HEK293 (cell line): Measurements from ENCODE around the gene LFNG.
A peak's percentile ranks its signal among the peaks of the same experiment; 100 is the strongest.

Source experiments
- CTCF ChIA-PET: fragments of 350-600 bp; formaldehyde crosslinking; extraction: SDS; loops from one replicate; lab custom pipeline; 2021; ENCODE audit warnings: antibody characterized with exemption; lab: Yijun Ruan, JAX
- POLR2A ChIA-PET: fragments of 300-600 bp; formaldehyde crosslinking; extraction: SDS; loops from one replicate; lab custom pipeline; 2020; ENCODE audit warnings: antibody characterized with exemption, inconsistent platforms; lab: Yijun Ruan, JAX
- H3K27ac ChIP-seq: fragments of 200-500 bp; sonication (Bioruptor generic); 2 replicates; pipeline ENCODE4 v1.5.1; 2014; ENCODE audit warnings: low read depth, low read length, control low read depth, inconsistent platforms; ENCODE audit errors: extremely low read depth
- H3K36me3 ChIP-seq, 2 experiments: fragments of 200-500 bp in 1 of 2; sonication (Bioruptor generic) in 1 of 2; 1 replicate in 1 of 2; 2 replicates in 1 of 2; pipeline ENCODE4 v1.5.1; 2014 to 2017; ENCODE audit warnings: inconsistent platforms in 2 of 2, low read length in 2 of 2; ENCODE audit not compliant: control insufficient read depth in 2 of 2, insufficient read depth in 1 of 2
- H3K4me1 ChIP-seq: fragments of 200-500 bp; sonication (Bioruptor generic); 2 replicates; pipeline ENCODE4 v1.5.1; 2014; ENCODE audit warnings: mild to moderate bottlenecking, low read length, inconsistent platforms; ENCODE audit not compliant: control insufficient read depth, insufficient read depth
- H3K4me3 ChIP-seq: 2 replicates; pipeline ENCODE4 v1.5.1; 2011; ENCODE audit warnings: low read depth, mild to moderate bottlenecking, control low read depth, low read length, moderate library complexity
- H3K9me3 ChIP-seq: fragments of 200-500 bp; sonication (Bioruptor generic); 2 replicates; pipeline ENCODE4 v1.5.1; 2014; ENCODE audit warnings: low read depth, low read length, inconsistent platforms; ENCODE audit not compliant: control insufficient read depth, insufficient read depth
- GLI2 ChIP-seq: fragments of 450-650 bp; formaldehyde crosslinking; IDR thresholded peaks from 2 replicates; pipeline ENCODE4; 2017; ENCODE audit warnings: missing biosample characterization, missing genetic modification characterization, low read depth, borderline replicate concordance
- GLIS1 ChIP-seq: fragments of 450-650 bp; formaldehyde crosslinking; IDR thresholded peaks from 2 replicates; pipeline ENCODE4 v1.5.1; 2016; ENCODE audit warnings: missing biosample characterization, missing genetic modification characterization
- GLIS2 ChIP-seq: fragments of 450-650 bp; formaldehyde crosslinking; IDR thresholded peaks from 2 replicates; pipeline ENCODE4 v1.5.1; 2016; ENCODE audit warnings: missing biosample characterization, missing genetic modification characterization
- KLF8 ChIP-seq: fragments of 450-650 bp; formaldehyde crosslinking; IDR thresholded peaks from 2 replicates; pipeline ENCODE4 v1.5.1; 2016; ENCODE audit warnings: missing biosample characterization, missing genetic modification characterization
- SETDB1 ChIP-seq: IDR thresholded peaks from one replicate; pipeline ENCODE4 v1.6.1; 2017; ENCODE audit warnings: mild to moderate bottlenecking, low read length, moderate library complexity, mixed read lengths; ENCODE audit not compliant: insufficient read length
- TSHZ1 ChIP-seq: fragments of 450-650 bp; formaldehyde crosslinking; IDR thresholded peaks from 2 replicates; pipeline ENCODE4 v1.5.1; 2016; ENCODE audit warnings: missing biosample characterization, missing genetic modification characterization, borderline replicate concordance
- ZBTB17 ChIP-seq: fragments of 450-650 bp; formaldehyde crosslinking; IDR thresholded peaks from 2 replicates; pipeline ENCODE4 v1.5.1; 2016; ENCODE audit warnings: missing biosample characterization, missing genetic modification characterization
- ZNF23 ChIP-seq: fragments of 450-650 bp; formaldehyde crosslinking; IDR thresholded peaks from 2 replicates; pipeline ENCODE4 v1.5.1; 2016; ENCODE audit warnings: missing biosample characterization, missing genetic modification characterization, borderline replicate concordance
- ZNF341 ChIP-seq: fragments of 450-650 bp; formaldehyde crosslinking; IDR thresholded peaks from 2 replicates; pipeline ENCODE4; 2016; ENCODE audit warnings: low read depth, missing biosample characterization, missing genetic modification characterization
- ZNF366 ChIP-seq: fragments of 450-650 bp; formaldehyde crosslinking; conservative IDR thresholded peaks from 2 replicates; pipeline ENCODE4 v1.5.1; 2016; ENCODE audit warnings: missing biosample characterization, missing genetic modification characterization
- ZNF394 ChIP-seq: fragments of 450-650 bp; formaldehyde crosslinking; IDR thresholded peaks from 2 replicates; pipeline ENCODE4 v1.5.1; 2016; ENCODE audit warnings: missing biosample characterization, missing genetic modification characterization, mild to moderate bottlenecking, moderate library complexity, borderline replicate concordance
- ZNF48 ChIP-seq: fragments of 450-650 bp; formaldehyde crosslinking; IDR thresholded peaks from 2 replicates; pipeline ENCODE4 v1.5.1; 2016; ENCODE audit warnings: missing biosample characterization, missing genetic modification characterization
- ZNF521 ChIP-seq: fragments of 450-650 bp; formaldehyde crosslinking; IDR thresholded peaks from 2 replicates; pipeline ENCODE4 v1.5.1; 2017; ENCODE audit warnings: missing biosample characterization, mild to moderate bottlenecking, missing genetic modification characterization
- ZNF664 ChIP-seq: fragments of 450-650 bp; formaldehyde crosslinking; IDR thresholded peaks from 2 replicates; pipeline ENCODE4 v1.5.1; 2016; ENCODE audit warnings: missing biosample characterization, missing genetic modification characterization
- ZSCAN16 ChIP-seq: fragments of 450-650 bp; formaldehyde crosslinking; IDR thresholded peaks from 2 replicates; pipeline ENCODE4 v1.5.1; 2016; ENCODE audit warnings: missing biosample characterization, missing genetic modification characterization
- TF ChIP-seq, protein P1 (sequence below): fragments of 450-650 bp; formaldehyde crosslinking; IDR thresholded peaks from 2 replicates; pipeline ENCODE4 v1.5.1; 2017; ENCODE audit warnings: missing biosample characterization, missing genetic modification characterization

Gene LFNG

GRCh38 chr7:2514473-2515423 is 4.8 kb upstream of the LFNG start:
- TF ChIP-seq TSHZ1 (tag by site-specific recombination) = no peak
- peak; percentile 99 for TF ChIP-seq ZNF664 (tag by site-specific recombination)
- no peak for TF ChIP-seq KLF8
- TF ChIP-seq ZBTB17 (tag by site-specific recombination) = peak; percentile 96
- TF ChIP-seq GLI2 (tag by site-specific recombination) = no peak
- TF ChIP-seq ZSCAN16 (tag by site-specific recombination) = peak; percentile 63; the same call in 1 of the 2 replicates
- TF ChIP-seq ZNF366 (tag by site-specific recombination) = peak; percentile 99
- H3K27ac ChIP-seq = no peak overlapping the region
- no peaks in the 10 kb centered on the region for H3K9me3 ChIP-seq
- CTCF ChIA-PET = no interaction called here
- H3K4me3 ChIP-seq = no peak overlapping the region
- H3K36me3 ChIP-seq = no peaks in the 10 kb centered on the region
- POLR2A ChIA-PET = no interaction called here
- peaks cover 3% of the 10 kb centered on the region; the same call in 1 of the 2 replicates for H3K4me1 ChIP-seq

DNA sequence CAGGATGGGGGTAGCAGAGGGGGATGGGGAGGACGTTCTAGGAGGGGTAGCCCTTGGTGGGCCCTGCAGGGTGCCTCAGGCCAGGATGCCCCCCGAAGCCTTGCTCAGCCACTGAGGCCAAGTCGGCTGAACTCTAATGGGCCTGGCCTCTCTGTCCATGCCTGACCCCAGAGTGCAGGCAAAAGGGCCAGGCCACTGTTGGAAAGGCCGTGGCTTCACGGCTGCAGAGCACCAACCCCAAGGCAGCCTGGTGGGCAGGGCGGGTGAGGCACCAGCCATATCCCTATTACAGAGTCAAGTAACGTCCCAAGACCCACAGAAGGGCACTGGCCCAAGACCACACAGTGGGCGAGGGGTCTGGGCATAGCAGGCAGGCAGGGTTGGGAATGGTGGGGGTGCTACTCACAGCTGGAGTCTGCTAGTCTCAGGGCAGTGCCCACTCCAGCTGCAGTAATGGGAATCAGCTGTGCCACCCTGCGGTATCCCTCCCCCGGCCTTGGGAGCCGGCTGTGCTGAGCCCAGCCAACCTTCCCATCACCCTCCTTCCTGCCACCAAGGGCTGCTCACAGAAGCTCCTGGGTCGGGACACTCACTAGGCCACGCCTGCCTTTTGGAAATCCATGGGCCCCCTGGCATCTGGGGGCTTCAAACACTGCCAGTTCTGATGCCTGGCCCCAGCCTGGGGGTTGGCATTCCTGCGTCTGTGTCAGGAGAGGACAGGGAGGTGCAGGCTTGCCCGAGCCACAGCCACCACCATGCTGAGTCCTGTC is 4.0 kb upstream of the LFNG start:
- Histone ChIP-seq H3K9me3 (no peaks in the 10 kb centered on the region), H3K4me3 (no peak overlapping the region), H3K36me3 (no peaks in the 10 kb centered on the region), H3K27ac (no peak overlapping the region), H3K4me1 (peaks cover 8% of the 10 kb centered on the region)
- POLR2A ChIA-PET = no interaction called here
- CTCF ChIA-PET = interaction anchor here (0.6 kb wide), 1 partner anchor 10 kb away, joined by 4 read pairs; no protein-coding TSS in a partner anchor
- TF ChIP-seq ZNF394 (tag by site-specific recombination) (no peak), ZNF521 (tag by site-specific recombination) (no peak), ZNF341 (tag by site-specific recombination) (peak; percentile 95)

DNA sequence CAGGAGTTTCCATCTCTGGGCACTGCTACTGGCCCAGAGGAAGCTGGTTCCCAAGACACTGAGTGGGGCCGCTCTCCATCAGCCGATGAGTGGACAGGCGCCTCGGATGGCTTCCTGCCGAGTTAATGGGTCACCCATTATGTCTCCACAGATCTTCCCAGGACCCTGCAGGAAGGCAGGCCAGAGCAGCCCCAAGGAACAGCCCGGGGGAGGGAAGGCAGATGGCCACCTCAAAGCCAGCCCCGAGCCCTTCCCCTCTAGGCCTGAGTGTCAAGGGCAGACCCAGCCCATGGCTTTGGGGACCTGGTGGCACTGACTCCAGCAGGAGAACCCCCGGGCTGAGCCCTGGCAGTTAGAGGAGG is 3.4 kb upstream of the LFNG start:
- H3K4me1 ChIP-seq = peaks cover 8% of the 10 kb centered on the region
- ChIA-PET POLR2A (no interaction called here), CTCF (interaction anchor here (0.6 kb wide), 1 partner anchor 11 kb away, joined by 4 read pairs; no protein-coding TSS in a partner anchor)
- TF ChIP-seq GLIS1 (tag by site-specific recombination) = peak; percentile 19; the same call in 1 of the 2 replicates
- no peak for TF ChIP-seq SETDB1
- no peak for TF ChIP-seq ZNF23 (tag by site-specific recombination)
- TF ChIP-seq, protein P1, sequence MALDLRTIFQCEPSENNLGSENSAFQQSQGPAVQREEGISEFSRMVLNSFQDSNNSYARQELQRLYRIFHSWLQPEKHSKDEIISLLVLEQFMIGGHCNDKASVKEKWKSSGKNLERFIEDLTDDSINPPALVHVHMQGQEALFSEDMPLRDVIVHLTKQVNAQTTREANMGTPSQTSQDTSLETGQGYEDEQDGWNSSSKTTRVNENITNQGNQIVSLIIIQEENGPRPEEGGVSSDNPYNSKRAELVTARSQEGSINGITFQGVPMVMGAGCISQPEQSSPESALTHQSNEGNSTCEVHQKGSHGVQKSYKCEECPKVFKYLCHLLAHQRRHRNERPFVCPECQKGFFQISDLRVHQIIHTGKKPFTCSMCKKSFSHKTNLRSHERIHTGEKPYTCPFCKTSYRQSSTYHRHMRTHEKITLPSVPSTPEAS (tag by site-specific recombination) = no peak
- TF ChIP-seq ZNF48 (tag by site-specific recombination) = no peak
- TF ChIP-seq GLIS2 (tag by site-specific recombination) = 0 out of 2 replicates have a peak, but pooled peaks have one; percentile 14
- H3K36me3 ChIP-seq = no peaks in the 10 kb centered on the region
- no peak overlapping the region for H3K4me3 ChIP-seq
- no peaks in the 10 kb centered on the region for H3K9me3 ChIP-seq
- no peak overlapping the region for H3K27ac ChIP-seq
